ENCODE measurements around the gene NHSL2. TPM values are rescaled to one million over a fixed set of nuclear protein-coding genes. Genes with fewer than 3 reads are reported as not detected.

The NHSL2 gene
- polyA plus RNA-seq, 3 donors = 16.6 to 39.8 (median 22.8) TPM

- peaks cover 63 to 79% of the 10 kb centered on the region in 2 donors for H3K36me3 Mint-ChIP-seq
- Histone ChIP-seq H3K9ac (ENCODE audit: insufficient read depth, low read length, poor library complexity, severe bottlenecking) (no peak overlapping the region), H3K9me3 (replicated peaks in 1 of 2; ENCODE audit: control insufficient read depth in 1 of 2, insufficient read depth in 1 of 2, low read length in 2 of 2) (no peaks in the 10 kb centered on the region), H3K27me3 (ENCODE audit: control insufficient read depth in 2 of 2, insufficient read depth in 2 of 2, low read length in 2 of 2) (no peaks in the 10 kb centered on the region), H3K4me3 (replicated peaks in 1 of 3; ENCODE audit: low read depth in 2 of 3, low read length in 3 of 3) (no peak overlapping the region), H4K20me1 (ENCODE audit: insufficient read depth, low read length) (peaks cover 100% of the 10 kb centered on the region), H3K27ac (ENCODE audit: low read depth in 1 of 2, low read length in 2 of 2) (no peak overlapping the region), H3K4me1 (ENCODE audit: control insufficient read depth in 1 of 2, insufficient read depth in 2 of 2, low read length in 2 of 2) (peaks cover 5 to 10% of the 10 kb centered on the region in 2 donors), H3K4me2 (replicated peaks; ENCODE audit: extremely low read depth, low read length, poor library complexity, severe bottlenecking) (no peak overlapping the region), H2AFZ (ENCODE audit: insufficient read depth, low read depth, low read length, poor library complexity, severe bottlenecking) (no peak overlapping the region), H3K79me2 (ENCODE audit: insufficient read depth, low read length) (peaks cover 3% of the 10 kb centered on the region), H3K36me3 (replicated peaks in 1 of 2; ENCODE audit: control insufficient read depth in 1 of 2, insufficient read depth in 2 of 2, low read length in 2 of 2) (peaks cover 76 to 81% of the 10 kb centered on the region in 2 donors)
- H3K27me3 Mint-ChIP-seq (ENCODE audit: low read depth in 3 of 3) = peaks cover 0 to 24% (median 3%) of the 10 kb centered on the region in 3 donors
- intact Hi-C loops (cut with micrococcal nuclease) = loop anchor here in 1 of 2 donors (10.0 kb wide), 1 partner anchor 47 kb away; the partner anchor contains the start of gene PIN4
- no peak overlapping the region for H3K27ac Mint-ChIP-seq
- WGBS (ENCODE audit: insufficient coverage) = no CpG with 5 or more reads among the region's 9 CpGs
- TF ChIP-seq CTCF (IDR thresholded peaks at IDR 0.05) = no peak
- DNase-seq = no peak
- no peak overlapping the region for H3K4me3 Mint-ChIP-seq
- peaks cover 27% of the 10 kb centered on the region for H3K4me1 Mint-ChIP-seq
- peaks cover 0 to 2% (median 0%) of the 10 kb centered on the region in 7 donors for H3K9me3 Mint-ChIP-seq
Measured at GRCh38 chrX:72137846-72138495, 227.3 kb downstream of the NHSL2 start.

- Histone ChIP-seq H3K79me2 (ENCODE audit: insufficient read depth, low read length) (peaks cover 3% of the 10 kb centered on the region), H3K4me1 (ENCODE audit: control insufficient read depth in 1 of 2, insufficient read depth in 2 of 2, low read length in 2 of 2) (peaks cover 5 to 10% of the 10 kb centered on the region in 2 donors), H4K20me1 (ENCODE audit: insufficient read depth, low read length) (peaks cover 95% of the 10 kb centered on the region), H3K27ac (ENCODE audit: low read depth in 1 of 2, low read length in 2 of 2) (no peak overlapping the region), H3K9me3 (replicated peaks in 1 of 2; ENCODE audit: control insufficient read depth in 1 of 2, insufficient read depth in 1 of 2, low read length in 2 of 2) (no peaks in the 10 kb centered on the region), H3K27me3 (ENCODE audit: control insufficient read depth in 2 of 2, insufficient read depth in 2 of 2, low read length in 2 of 2) (no peaks in the 10 kb centered on the region), H3K9ac (ENCODE audit: insufficient read depth, low read length, poor library complexity, severe bottlenecking) (no peak overlapping the region), H2AFZ (ENCODE audit: insufficient read depth, low read depth, low read length, poor library complexity, severe bottlenecking) (no peak overlapping the region), H3K4me2 (replicated peaks; ENCODE audit: extremely low read depth, low read length, poor library complexity, severe bottlenecking) (no peak overlapping the region), H3K36me3 (replicated peaks in 1 of 2; ENCODE audit: control insufficient read depth in 1 of 2, insufficient read depth in 2 of 2, low read length in 2 of 2) (peaks cover 76 to 79% of the 10 kb centered on the region in 2 donors), H3K4me3 (replicated peaks in 1 of 3; ENCODE audit: low read depth in 2 of 3, low read length in 3 of 3) (no peak overlapping the region)
- Mint-ChIP-seq H3K27me3 (ENCODE audit: low read depth in 3 of 3) (peaks cover 0 to 24% (median 1%) of the 10 kb centered on the region in 3 donors), H3K36me3 (peaks cover 65 to 77% of the 10 kb centered on the region in 2 donors), H3K4me1 (peaks cover 29% of the 10 kb centered on the region), H3K27ac (peak overlapping the region in 1 of 7 donors; percentile 52), H3K4me3 (no peak overlapping the region), H3K9me3 (peaks cover 0 to 2% (median 0%) of the 10 kb centered on the region in 7 donors)
- WGBS (ENCODE audit: insufficient coverage) = 100% methylated on average over 3 of the region's 8 CpGs
- intact Hi-C loops (cut with micrococcal nuclease) = loop anchor here in 1 of 2 donors (10.0 kb wide), 1 partner anchor 45 kb away; the partner anchor contains the start of gene PIN4
- DNase-seq = no peak
- TF ChIP-seq CTCF (IDR thresholded peaks at IDR 0.05) = no peak
Measured at GRCh38 chrX:72139538-72139937, 228.9 kb downstream of the NHSL2 start.
